ENCODE results near the gene LDLRAD4.
"Not testable (repeated sequence)": the region's sequence is repeated elsewhere in the genome, so short reads cannot be mapped to it uniquely, and the experiment has no call there.

The LDLRAD4 gene

DNA sequence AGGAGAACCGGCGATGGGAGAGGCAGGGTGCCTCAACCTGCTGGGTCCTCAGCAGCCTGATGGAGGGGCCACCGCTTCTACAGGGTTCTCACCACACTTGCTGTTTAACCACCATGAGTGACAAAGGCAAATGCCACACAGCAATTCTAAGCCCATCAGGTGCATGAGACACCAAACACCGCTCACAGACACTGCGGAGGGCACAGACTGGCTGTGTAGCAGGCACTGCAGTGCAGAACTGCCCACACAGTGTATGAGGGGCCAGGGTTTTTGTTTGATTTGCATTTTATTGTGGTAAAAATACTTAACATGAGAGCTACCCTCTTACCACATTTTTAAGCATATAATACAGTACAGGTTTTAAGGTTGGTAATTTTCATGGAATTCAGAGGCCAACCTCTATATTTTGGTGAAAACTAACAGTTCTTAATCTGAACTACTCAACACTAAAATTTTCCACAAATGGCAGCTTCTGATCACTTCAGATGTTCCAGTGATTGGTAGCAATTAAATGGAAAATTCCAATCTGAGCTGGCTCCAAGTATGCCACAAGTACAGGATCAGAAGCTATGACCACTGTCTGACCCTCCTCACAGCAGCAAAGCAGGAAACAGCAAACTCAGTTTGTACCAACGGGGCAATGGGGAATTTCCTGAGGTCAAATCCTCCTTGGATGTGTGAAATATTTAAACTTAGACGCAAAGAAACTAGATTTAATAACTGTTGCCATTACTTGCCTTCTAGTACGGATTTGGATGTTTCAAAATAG, 440.1 kb downstream of the LDLRAD4 start:
- DNase-seq (ENCODE audit: low read depth in 3 of 3): no peak

DNA sequence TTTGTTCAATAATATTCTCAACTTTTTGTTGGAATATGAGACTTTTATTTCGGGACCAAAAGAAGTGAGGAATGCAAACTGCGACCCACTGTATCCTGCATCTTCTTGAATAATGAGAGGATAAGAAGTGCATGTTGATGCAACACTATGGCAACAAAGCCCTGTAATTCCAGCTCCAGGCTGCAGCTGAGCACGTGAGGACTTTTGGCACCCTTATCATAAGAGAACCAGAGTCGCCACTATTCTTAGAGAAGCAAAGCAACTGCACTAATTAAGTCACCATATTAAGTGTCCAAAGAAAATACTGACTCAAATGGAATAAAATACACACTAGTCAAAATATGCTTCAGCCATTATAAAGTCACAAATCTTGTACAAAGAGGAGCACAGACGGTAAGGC, 441.9 kb downstream of the LDLRAD4 start:
- no peak for DNase-seq (ENCODE audit: low read depth in 3 of 3)

DNA sequence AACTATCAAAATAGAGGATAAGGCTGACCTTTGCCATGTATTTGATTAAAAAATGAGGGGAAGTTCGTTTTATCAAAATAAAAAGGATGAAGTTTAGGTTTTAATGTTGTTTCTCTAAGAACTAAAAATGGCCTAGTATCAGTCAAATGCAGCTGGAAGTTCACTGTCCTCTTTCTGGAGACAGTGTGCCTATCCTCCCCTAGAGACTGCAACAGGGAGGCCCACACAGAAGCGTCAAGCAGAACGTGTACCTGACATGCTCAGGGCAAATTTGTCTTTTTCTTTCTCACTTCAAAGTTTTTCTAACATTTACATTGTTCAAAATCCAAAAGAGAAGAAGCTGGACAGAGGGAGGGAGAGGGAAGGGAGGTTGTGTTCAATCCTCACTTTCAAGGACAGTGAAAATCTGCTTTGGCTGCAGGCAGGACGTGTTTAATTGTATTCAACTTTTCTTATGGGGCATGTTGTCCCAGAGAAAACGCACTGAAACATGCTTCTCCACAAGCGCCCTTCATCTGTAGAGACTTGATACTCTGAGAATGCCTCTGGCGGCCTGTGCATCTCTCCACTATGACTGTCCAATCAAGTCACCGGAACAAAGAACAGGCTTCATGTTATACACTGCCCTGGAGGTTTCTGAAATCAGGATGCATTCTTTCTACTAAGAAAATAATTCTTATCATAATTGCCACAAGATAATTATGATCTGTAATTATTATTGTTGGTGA, 442.7 kb downstream of the LDLRAD4 start:
- DNase-seq (ENCODE audit: low read depth in 3 of 3): no peak

DNA sequence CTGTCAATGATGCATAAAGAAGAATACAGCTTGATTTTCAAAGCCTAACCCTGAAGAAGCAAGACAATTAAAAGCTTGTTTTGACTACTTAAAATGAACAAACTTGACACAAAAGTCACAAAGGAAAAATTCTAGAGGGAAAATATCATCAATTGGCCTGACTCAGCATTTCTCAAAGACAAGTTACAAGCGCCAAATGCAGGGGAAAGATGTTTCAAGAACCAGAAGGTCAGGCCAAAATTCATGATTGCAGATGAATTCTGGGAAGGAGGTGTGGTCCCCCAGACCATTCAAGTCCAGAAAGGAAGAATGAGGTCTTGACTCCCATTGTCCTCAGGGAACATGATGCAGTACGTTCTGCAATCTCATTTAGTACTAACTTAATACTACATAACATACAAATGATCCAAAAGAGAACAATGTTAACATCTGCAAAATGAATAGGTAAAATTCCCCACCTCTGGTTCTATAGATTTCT, 443.3 kb downstream of the LDLRAD4 start:
- no peak for DNase-seq (ENCODE audit: low read depth in 3 of 3)

DNA sequence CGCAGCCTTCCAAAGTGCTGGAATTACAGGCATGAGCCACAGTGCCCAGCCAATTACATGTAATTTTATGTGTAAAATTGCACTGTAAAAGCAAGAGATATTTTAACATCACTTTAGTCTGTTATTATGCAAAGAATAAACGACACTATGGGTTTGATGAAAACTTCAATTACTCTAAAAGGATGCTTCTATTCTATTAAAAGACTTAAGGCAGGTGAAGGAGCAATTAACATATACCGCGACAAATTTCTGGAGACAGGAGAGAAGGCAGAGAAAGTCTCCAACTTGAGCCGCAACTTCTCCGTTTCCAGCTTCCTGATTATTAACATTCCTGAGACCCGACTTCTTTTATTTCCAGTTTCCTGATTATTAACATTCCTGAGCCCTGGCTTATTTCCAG, 454.1 kb downstream of the LDLRAD4 start:
- no peak for DNase-seq (ENCODE audit: low read depth in 3 of 3)

DNA sequence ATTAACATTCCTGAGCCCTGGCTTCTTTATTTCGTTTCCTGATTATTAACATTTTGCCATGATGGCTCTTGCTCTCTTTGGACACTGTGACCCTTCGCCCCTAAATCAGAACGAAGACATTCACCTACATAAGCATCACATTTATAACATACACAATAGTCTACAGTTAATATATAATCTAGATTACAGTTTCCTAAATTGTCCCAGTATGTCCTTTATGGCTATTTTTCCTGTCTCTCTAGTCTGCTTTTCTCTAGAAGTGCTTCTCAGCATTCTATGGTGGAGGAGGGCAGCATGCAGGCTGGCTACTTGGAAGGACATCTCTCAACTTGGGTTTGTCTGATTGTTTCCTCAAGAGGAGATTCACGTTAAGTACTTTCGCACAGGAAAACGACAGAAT, 457.9 kb downstream of the LDLRAD4 start:
- no peak for DNase-seq (ENCODE audit: low read depth in 3 of 3)

DNA sequence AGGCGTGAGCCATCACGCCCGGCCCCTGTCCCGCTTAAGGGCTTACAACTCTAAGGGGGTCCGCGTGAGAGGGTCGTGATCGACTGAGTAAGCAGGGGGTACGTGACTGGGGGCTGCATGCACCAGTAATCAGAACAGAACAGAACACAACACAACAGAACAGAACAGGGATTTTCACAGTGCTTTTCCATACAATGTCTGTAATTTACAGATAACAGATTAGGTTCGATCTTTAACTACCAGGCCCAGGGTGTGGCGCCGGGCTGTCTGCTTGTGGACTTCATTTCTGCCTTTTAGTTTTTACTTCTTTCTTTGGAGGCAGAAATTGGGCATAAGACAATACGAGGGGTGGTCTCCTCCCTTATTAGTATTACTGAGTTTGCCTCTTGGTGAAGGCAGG, 458.8 kb downstream of the LDLRAD4 start:
- not testable (repeated sequence) for DNase-seq (ENCODE audit: low read depth in 3 of 3)

DNA sequence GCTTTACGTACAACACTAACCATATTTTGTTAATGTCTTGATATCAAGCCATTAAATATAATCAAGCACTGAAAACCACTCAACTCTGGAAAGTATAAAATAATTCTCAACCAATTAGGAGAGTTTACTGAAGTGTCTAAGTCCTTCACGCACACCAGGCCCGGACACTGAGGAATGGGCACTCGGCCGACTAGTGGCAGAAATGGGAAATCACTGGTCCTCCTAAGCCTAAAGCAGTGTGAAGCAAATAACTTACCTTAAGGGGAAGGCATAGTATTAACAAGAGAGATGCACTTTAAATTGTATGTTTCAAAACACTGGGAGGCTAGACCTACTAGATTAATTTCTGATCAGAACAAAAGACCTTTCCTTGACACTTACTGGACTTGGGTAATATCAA, 462.1 kb downstream of the LDLRAD4 start:
- DNase-seq (ENCODE audit: low read depth in 3 of 3): no peak

DNA sequence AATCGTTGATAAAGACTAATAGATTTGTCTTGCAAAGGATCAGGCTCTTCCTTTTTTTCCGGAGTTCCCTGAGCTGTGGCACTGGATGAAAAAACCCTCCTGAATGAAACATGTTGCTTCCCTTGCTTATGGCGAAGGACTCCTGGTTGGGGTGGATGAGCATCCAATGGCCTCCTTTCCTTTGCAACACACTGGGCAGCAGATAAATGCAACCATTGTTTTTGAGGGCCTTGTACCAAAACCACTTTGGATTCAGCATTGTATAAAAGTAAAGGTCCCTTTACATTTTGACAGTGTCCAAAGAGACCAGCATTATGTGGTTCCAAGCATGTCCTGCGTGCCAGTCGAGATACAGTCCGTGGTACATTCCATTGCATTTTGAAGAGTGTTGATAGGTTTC, 463.1 kb downstream of the LDLRAD4 start:
- DNase-seq (ENCODE audit: low read depth in 3 of 3): no peak

DNA sequence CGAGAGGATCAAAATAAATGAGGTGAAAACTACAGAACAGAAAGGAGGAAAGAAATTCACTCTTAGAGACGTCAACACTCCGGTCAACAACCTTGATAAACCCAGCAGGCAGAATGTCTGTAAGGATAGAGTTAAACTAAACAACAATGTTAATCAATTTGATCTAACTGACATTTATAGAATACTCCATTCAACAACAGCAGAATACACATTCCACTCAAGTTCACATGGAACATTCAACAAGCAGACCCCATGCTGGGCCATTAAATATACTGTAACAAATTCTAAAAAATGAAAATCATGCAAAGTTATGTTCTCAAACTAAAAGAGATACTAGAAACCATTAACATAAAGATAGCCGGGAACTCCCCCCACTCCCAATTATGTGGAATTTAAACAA, 466.0 kb downstream of the LDLRAD4 start:
- DNase-seq (ENCODE audit: low read depth in 3 of 3): no peak

DNA sequence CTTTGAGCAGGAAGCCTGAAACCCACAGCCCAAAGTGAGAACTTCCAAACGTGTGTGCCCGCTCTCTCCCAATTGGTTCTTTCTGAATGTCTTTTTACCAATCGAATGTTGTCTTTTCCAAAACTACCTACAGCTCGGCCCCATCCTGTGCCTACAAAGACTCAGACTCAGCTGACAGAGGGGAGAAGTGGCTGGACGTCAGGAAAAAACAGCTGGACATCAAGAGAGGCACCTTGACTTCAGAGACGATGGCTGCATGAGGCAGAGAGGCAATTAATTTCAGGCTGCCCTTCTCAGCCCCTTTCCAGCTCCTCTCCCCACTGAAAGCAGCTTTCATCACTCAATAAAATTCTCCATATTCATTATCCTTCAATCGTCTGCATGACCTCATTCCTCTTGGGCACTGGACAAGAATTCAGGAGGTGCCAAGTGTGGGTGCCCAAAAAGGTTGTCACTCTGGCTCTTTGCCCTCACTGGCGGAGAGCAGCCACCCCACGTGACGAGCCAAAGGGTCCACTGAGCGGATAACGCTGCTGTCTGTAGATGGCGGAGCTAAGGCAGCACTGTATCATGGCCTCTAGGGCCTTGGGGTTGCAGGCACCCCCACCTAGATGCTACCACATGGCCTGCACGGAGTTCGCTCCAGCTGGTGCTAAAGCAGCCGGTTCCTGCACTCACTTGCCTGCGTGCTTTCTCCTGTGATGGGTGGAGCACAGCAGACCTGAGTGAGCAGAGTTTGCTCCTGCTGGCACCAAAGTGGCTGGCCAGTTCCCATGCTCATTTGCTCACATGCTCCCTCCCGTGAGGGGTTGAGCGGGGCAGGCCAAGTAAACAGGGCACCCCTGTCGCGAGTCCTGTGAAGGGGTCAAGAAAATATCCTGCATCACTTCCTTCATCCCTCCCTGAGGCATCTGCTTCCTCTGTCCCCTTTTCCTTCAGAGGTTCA, 469.9 kb downstream of the LDLRAD4 start:
- no peak for DNase-seq (ENCODE audit: low read depth in 3 of 3)

DNA sequence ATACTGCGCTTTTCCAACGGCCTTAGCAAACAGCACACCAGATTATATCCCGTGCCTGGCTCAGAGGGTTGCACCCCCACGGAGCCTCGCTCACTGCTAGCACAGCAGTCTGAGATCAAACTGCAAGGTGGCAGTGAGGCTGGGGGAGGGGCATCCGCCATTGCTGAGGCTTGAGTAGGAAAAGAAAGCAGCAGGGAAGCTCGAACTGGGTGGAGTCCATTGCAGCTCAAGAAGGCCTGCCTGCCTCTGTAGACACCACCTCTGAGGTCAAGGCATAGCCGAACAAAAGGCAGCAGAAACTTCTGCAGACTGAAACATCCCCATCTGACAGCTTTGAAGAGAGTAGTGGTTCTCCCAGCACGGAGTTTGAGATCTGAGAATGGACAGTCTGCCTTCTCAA, 471.5 kb downstream of the LDLRAD4 start:
- DNase-seq (ENCODE audit: low read depth in 3 of 3): not testable (repeated sequence)

DNA sequence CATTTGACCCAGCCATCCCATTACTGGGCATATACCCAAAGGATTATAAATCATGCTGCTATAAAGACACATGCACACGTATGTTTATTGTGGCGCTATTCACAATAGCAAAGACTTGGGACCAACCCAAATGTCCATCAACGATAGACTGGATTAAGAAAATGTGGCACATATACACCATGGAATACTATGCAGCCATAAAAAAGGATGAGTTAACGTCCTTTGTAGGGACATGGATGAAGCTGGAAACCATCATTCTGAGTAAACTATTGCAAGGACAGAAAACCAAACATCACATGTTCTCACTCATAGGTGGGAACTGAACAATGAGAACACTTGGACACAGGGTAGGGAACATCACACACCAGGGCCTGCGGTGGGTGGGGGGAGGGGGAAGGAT, 476.8 kb downstream of the LDLRAD4 start:
- not testable (repeated sequence) for DNase-seq (ENCODE audit: low read depth in 3 of 3)

DNA sequence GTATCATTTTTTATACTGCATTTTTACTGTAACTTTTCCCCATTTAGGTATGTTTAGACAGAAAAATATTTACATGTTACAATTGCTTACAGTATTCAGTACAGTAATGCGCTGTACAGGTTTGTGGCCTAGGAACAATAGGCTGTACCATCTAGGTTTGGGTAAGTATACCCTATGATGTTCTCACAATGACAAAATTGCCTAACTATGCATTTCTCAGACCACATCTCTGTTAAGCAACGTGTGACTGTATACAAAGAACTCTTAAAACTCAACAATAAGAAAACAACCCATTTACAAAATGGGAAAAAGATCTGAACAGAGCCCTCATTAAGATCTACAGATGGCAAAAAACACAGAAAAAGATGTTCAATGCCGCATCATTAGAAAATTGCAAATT, 478.4 kb downstream of the LDLRAD4 start:
- no peak for DNase-seq (ENCODE audit: low read depth in 3 of 3)

DNA sequence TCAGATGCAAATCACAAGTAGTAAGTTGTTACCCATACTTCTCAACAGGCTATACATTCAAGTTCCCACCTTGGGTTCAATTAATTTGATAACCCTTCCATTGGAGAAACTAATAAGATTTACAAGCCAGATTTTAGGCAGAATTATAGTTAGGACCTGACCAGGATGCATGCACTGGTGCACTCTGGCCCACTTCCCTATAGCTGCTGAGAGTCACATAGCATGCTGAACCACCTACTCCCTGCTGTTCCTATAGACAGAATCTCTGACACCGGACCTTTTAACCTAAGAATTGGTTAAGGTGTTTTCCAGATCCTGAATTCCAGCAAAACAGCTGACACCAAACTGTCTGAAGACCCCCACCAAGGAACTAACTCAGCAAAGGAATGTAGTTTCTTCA, 481.6 kb downstream of the LDLRAD4 start:
- no peak for DNase-seq (ENCODE audit: low read depth in 3 of 3)
